ENCODE results near the gene AXIN2. TPM values are rescaled to one million over a fixed set of nuclear protein-coding genes. Genes with fewer than 3 reads are reported as not detected.

Gene AXIN2
- total RNA-seq, 4 donors from 2014 or later: 8.2 to 65.1 (median 42.0) TPM

GRCh38 chr17:65530523-65531255, 30.8 kb downstream of the AXIN2 start:
- Histone ChIP-seq H3K4me3 (no peak overlapping the region), H3K27ac (peak overlapping the region; percentile 76 to 79), H3K9me3 (no peaks in the 10 kb centered on the region), H3K4me1 (peaks cover 5 to 25% of the 10 kb centered on the region in 2 donors), H3K36me3 (no peaks in the 10 kb centered on the region), H3K27me3 (no peaks in the 10 kb centered on the region)
- TF ChIP-seq CTCF (IDR thresholded peaks at IDR 0.05): no peak
- TF ChIP-seq POLR2A (IDR thresholded peaks at IDR 0.05): no peak
- intact Hi-C loops (cut with DNase I; ENCODE audit: low total_unique reads): no loop called here
- no peak for DNase-seq

- peaks cover 5 to 25% of the 10 kb centered on the region in 2 donors for H3K4me1 ChIP-seq
- intact Hi-C loops (cut with DNase I; ENCODE audit: low total_unique reads): no loop called here
- H3K27me3 ChIP-seq: no peaks in the 10 kb centered on the region
- no peak overlapping the region for H3K4me3 ChIP-seq
- TF ChIP-seq CTCF (IDR thresholded peaks at IDR 0.05) (no peak), POLR2A (IDR thresholded peaks at IDR 0.05) (no peak)
- no peak for DNase-seq
- no peaks in the 10 kb centered on the region for H3K36me3 ChIP-seq
- H3K9me3 ChIP-seq: no peaks in the 10 kb centered on the region
- peak overlapping the region; percentile 76 to 79 for H3K27ac ChIP-seq
Observed at GRCh38 chr17:65529761-65530522, 31.5 kb downstream of the AXIN2 start.

GRCh38 chr17:65529040-65529633, 32.3 kb downstream of the AXIN2 start:
- DNase-seq: no peak
- intact Hi-C loops (cut with DNase I; ENCODE audit: low total_unique reads): no loop called here
- TF ChIP-seq POLR2A (IDR thresholded peaks at IDR 0.05) (no peak), CTCF (IDR thresholded peaks at IDR 0.05) (no peak)
- H3K27me3 ChIP-seq: no peaks in the 10 kb centered on the region
- H3K4me3 ChIP-seq: no peak overlapping the region
- peaks cover 5 to 25% of the 10 kb centered on the region in 2 donors for H3K4me1 ChIP-seq
- H3K9me3 ChIP-seq: no peaks in the 10 kb centered on the region
- H3K27ac ChIP-seq: peak overlapping the region in 1 of 2 donors; percentile 76
- no peaks in the 10 kb centered on the region for H3K36me3 ChIP-seq

GRCh38 chr17:65527857-65528591, 33.4 kb downstream of the AXIN2 start:
- Histone ChIP-seq H3K4me3 (no peak overlapping the region), H3K27me3 (no peaks in the 10 kb centered on the region), H3K36me3 (no peaks in the 10 kb centered on the region), H3K27ac (no peak overlapping the region), H3K9me3 (no peaks in the 10 kb centered on the region), H3K4me1 (peaks cover 5 to 19% of the 10 kb centered on the region in 2 donors)
- no peak for DNase-seq
- TF ChIP-seq POLR2A (IDR thresholded peaks at IDR 0.05) (no peak), CTCF (IDR thresholded peaks at IDR 0.05) (no peak)
- intact Hi-C loops (cut with DNase I; ENCODE audit: low total_unique reads): no loop called here
